Progenitor cell of endocrine pancreas (in vitro differentiated cells): ENCODE results near the gene CLDN24. TPM values are rescaled to one million over a fixed set of nuclear protein-coding genes. Genes with fewer than 3 reads are reported as not detected.

Source experiments
- DNase-seq: peaks from one replicate; pipeline ENCODE4 v3.0.0; 2021; ENCODE audit warnings: low spot score; ENCODE audit not compliant: unreplicated experiment
- H3K27ac Mint-ChIP-seq: 2 replicates; pipeline ENCODE4 v1.8.0; 2021; ENCODE audit warnings: mild to moderate bottlenecking, moderate library complexity, mixed read lengths
- H3K27me3 Mint-ChIP-seq: 2 replicates; pipeline ENCODE4 v1.8.0; 2021; ENCODE audit warnings: mixed read lengths
- H3K36me3 Mint-ChIP-seq: 2 replicates; pipeline ENCODE4 v1.8.0; 2022; ENCODE audit warnings: mixed read lengths; ENCODE audit not compliant: insufficient read depth
- H3K4me1 Mint-ChIP-seq: 2 replicates; pipeline ENCODE4 v1.8.0; 2021; ENCODE audit warnings: low read depth, mixed read lengths
- H3K4me3 Mint-ChIP-seq: 2 replicates; pipeline ENCODE4 v1.8.0; 2021; ENCODE audit warnings: low read depth, mild to moderate bottlenecking, moderate library complexity, mixed read lengths
- H3K9me3 Mint-ChIP-seq: 2 replicates; pipeline ENCODE4 v1.8.0; 2021; ENCODE audit warnings: low read depth, mixed read lengths
- CTCF ChIP-seq: fragments of 200-600 bp; sonication (generic); IDR thresholded peaks from one replicate; pipeline ENCODE4 v1.5.0; 2021; ENCODE audit warnings: antibody characterized with exemption, mild to moderate bottlenecking; ENCODE audit not compliant: unreplicated experiment
- total RNA-seq: library from RNA; stranded (reverse); gene quantifications from 2 replicates; pipeline ENCODE4 v1.2.1, GENCODE V29; 2021

CLDN24 gene
- total RNA-seq, 1 donor from 2014 or later = not detected

GRCh38 chr4:183356173-183356830 is 34.1 kb upstream of the CLDN24 start:
- peaks cover 17% of the 10 kb centered on the region for H3K4me1 Mint-ChIP-seq
- no peak for TF ChIP-seq CTCF
- peaks cover 3% of the 10 kb centered on the region for H3K9me3 Mint-ChIP-seq
- peaks cover 1% of the 10 kb centered on the region for H3K36me3 Mint-ChIP-seq
- H3K4me3 Mint-ChIP-seq = no peak overlapping the region
- H3K27me3 Mint-ChIP-seq = peaks cover 2% of the 10 kb centered on the region
- DNase-seq = no peak
- no peak overlapping the region for H3K27ac Mint-ChIP-seq

GRCh38 chr4:183355405-183355804 is 33.2 kb upstream of the CLDN24 start:
- no peak for DNase-seq
- Mint-ChIP-seq H3K4me1 (peaks cover 17% of the 10 kb centered on the region), H3K36me3 (peaks cover 1% of the 10 kb centered on the region), H3K4me3 (no peak overlapping the region), H3K9me3 (peaks cover 6% of the 10 kb centered on the region), H3K27me3 (peaks cover 8% of the 10 kb centered on the region), H3K27ac (peak overlapping the region; percentile 26)
- no peak for TF ChIP-seq CTCF

- no peak overlapping the region for H3K27ac Mint-ChIP-seq
- no peak for DNase-seq
- peaks cover 1% of the 10 kb centered on the region for H3K36me3 Mint-ChIP-seq
- H3K4me1 Mint-ChIP-seq = peaks cover 17% of the 10 kb centered on the region
- H3K4me3 Mint-ChIP-seq = no peak overlapping the region
- TF ChIP-seq CTCF = no peak
- peaks cover 8% of the 10 kb centered on the region for H3K9me3 Mint-ChIP-seq
- peaks cover 10% of the 10 kb centered on the region for H3K27me3 Mint-ChIP-seq
Measured at GRCh38 chr4:183354219-183354618, 32.0 kb upstream of the CLDN24 start.

- no peak for DNase-seq
- Mint-ChIP-seq H3K27me3 (peaks cover 10% of the 10 kb centered on the region), H3K9me3 (peaks cover 8% of the 10 kb centered on the region)
Measured at GRCh38 chr4:183353557-183353956, 31.3 kb upstream of the CLDN24 start.

GRCh38 chr4:183352546-183352945 is 30.3 kb upstream of the CLDN24 start:
- H3K27ac Mint-ChIP-seq = no peak overlapping the region
- peaks cover 9% of the 10 kb centered on the region for H3K27me3 Mint-ChIP-seq
- H3K4me1 Mint-ChIP-seq = peaks cover 17% of the 10 kb centered on the region
- no peak overlapping the region for H3K4me3 Mint-ChIP-seq
- peaks cover 1% of the 10 kb centered on the region for H3K36me3 Mint-ChIP-seq
- H3K9me3 Mint-ChIP-seq = peaks cover 8% of the 10 kb centered on the region
- no peak for TF ChIP-seq CTCF
- DNase-seq = no peak

More at GRCh38 chr4:183353557-183353956, 31.3 kb upstream of the CLDN24 start:
- TF ChIP-seq CTCF = no peak
- peaks cover 1% of the 10 kb centered on the region for H3K36me3 Mint-ChIP-seq
- no peak overlapping the region for H3K4me3 Mint-ChIP-seq
- no peak overlapping the region for H3K27ac Mint-ChIP-seq
- peaks cover 17% of the 10 kb centered on the region for H3K4me1 Mint-ChIP-seq
